ENCODE results near the gene BSCL2.

Gene BSCL2

GRCh38 chr11:62710001-62710345 is 2.7 kb upstream of the BSCL2 start:
- Histone ChIP-seq H3K36me3 (ENCODE audit: insufficient read depth, low read length) (peaks cover 67% of the 10 kb centered on the region), H4K20me1 (ENCODE audit: insufficient read depth, low read length, poor library complexity, severe bottlenecking) (peaks cover 31% of the 10 kb centered on the region), H3F3A (ENCODE audit: low read depth) (peaks cover 12% of the 10 kb centered on the region), H3K4me1 (ENCODE audit: insufficient read depth, low read length, poor library complexity, severe bottlenecking) (peaks cover 10% of the 10 kb centered on the region), H3K9ac (ENCODE audit: low read depth, low read length, poor library complexity, severe bottlenecking) (no peak overlapping the region), H3K9me2 (replicated peaks; ENCODE audit: low read depth, low read length) (no peaks in the 10 kb centered on the region), H2AFZ (ENCODE audit: low read length) (no peak overlapping the region), H3K4me2 (ENCODE audit: low read depth, low read length, poor library complexity, severe bottlenecking) (no peak overlapping the region), H3K27me3 (ENCODE audit: insufficient read depth, low read length, poor library complexity, severe bottlenecking) (no peaks in the 10 kb centered on the region), H3K79me2 (ENCODE audit: insufficient read depth, low read length) (peaks cover 17% of the 10 kb centered on the region; the same call in 1 of the 2 replicates), H3K9me3 (ENCODE audit: insufficient read depth, low read depth, low read length) (no peaks in the 10 kb centered on the region), H3K4me3 (ENCODE audit: low read length, poor library complexity, severe bottlenecking) (no peak overlapping the region)
- no peak for TF ChIP-seq EZH2phosphoT487 (IDR thresholded peaks at IDR 0.05; ENCODE audit: borderline replicate concordance)
- TF ChIP-seq CTCF (conservative IDR thresholded peaks at IDR 0.05; ENCODE audit: low read length): no peak

DNA sequence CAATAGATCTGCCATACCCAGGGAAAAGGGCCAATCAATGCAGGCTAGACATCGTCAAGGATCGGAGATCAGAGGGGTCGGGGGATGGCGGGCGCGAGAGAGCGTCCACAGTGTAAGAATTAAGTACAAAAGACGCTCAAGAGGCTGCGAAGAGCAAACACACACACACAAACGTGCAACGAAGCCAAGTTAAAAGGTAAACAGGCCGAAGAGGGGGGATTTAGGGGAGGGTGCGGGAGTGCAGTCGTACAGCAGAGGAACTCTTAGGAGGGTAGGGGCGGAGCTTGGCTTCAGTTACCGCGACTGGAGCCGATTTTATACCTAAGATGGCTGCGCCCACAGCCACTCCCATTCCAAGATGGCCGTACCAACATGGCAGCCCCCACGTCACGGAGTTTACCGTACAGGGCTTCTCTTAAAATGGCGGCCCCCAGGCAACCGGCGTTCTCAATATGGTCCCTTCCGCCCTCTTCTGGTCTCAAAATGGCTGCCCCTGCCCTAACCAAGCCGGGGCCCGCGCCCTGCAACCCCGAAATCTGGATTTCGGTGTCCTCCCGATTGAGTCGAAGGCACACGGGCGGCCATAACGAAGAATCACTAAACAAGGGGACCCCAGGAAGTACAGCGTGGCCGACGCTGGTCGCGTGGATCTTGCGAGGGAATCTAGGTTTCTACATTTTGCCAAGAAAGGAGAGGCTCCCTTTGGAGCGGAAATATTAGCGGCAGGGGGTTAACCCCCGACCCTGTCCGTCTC is 2.2 kb upstream of the BSCL2 start:
- no peak for TF ChIP-seq EZH2phosphoT487 (IDR thresholded peaks at IDR 0.05; ENCODE audit: borderline replicate concordance)
- TF ChIP-seq CTCF (conservative IDR thresholded peaks at IDR 0.05; ENCODE audit: low read length): no peak
- Histone ChIP-seq H3F3A (ENCODE audit: low read depth) (peaks cover 12% of the 10 kb centered on the region), H3K27me3 (ENCODE audit: insufficient read depth, low read length, poor library complexity, severe bottlenecking) (no peaks in the 10 kb centered on the region), H3K9ac (ENCODE audit: low read depth, low read length, poor library complexity, severe bottlenecking) (no peak overlapping the region), H4K20me1 (ENCODE audit: insufficient read depth, low read length, poor library complexity, severe bottlenecking) (peaks cover 28% of the 10 kb centered on the region), H2AFZ (ENCODE audit: low read length) (no peak overlapping the region), H3K79me2 (ENCODE audit: insufficient read depth, low read length) (peaks cover 12% of the 10 kb centered on the region; the same call in 1 of the 2 replicates), H3K4me3 (ENCODE audit: low read length, poor library complexity, severe bottlenecking) (no peak overlapping the region), H3K4me1 (ENCODE audit: insufficient read depth, low read length, poor library complexity, severe bottlenecking) (peaks cover 13% of the 10 kb centered on the region), H3K4me2 (ENCODE audit: low read depth, low read length, poor library complexity, severe bottlenecking) (no peak overlapping the region), H3K36me3 (ENCODE audit: insufficient read depth, low read length) (peaks cover 66% of the 10 kb centered on the region), H3K9me2 (replicated peaks; ENCODE audit: low read depth, low read length) (no peaks in the 10 kb centered on the region), H3K9me3 (ENCODE audit: insufficient read depth, low read depth, low read length) (no peaks in the 10 kb centered on the region)

GRCh38 chr11:62708793-62709192 is 1.6 kb upstream of the BSCL2 start:
- Histone ChIP-seq H3K36me3 (ENCODE audit: insufficient read depth, low read length) (peaks cover 60% of the 10 kb centered on the region), H3K9me3 (ENCODE audit: insufficient read depth, low read depth, low read length) (no peaks in the 10 kb centered on the region), H3K9ac (ENCODE audit: low read depth, low read length, poor library complexity, severe bottlenecking) (no peak overlapping the region), H3K9me2 (replicated peaks; ENCODE audit: low read depth, low read length) (no peaks in the 10 kb centered on the region), H3K27me3 (ENCODE audit: insufficient read depth, low read length, poor library complexity, severe bottlenecking) (no peaks in the 10 kb centered on the region), H2AFZ (ENCODE audit: low read length) (no peak overlapping the region), H3K4me3 (ENCODE audit: low read length, poor library complexity, severe bottlenecking) (no peak overlapping the region), H3K4me2 (ENCODE audit: low read depth, low read length, poor library complexity, severe bottlenecking) (no peak overlapping the region), H3K79me2 (ENCODE audit: insufficient read depth, low read length) (peaks cover 8% of the 10 kb centered on the region; the same call in 1 of the 2 replicates), H3F3A (ENCODE audit: low read depth) (peaks cover 12% of the 10 kb centered on the region), H4K20me1 (ENCODE audit: insufficient read depth, low read length, poor library complexity, severe bottlenecking) (peaks cover 21% of the 10 kb centered on the region), H3K4me1 (ENCODE audit: insufficient read depth, low read length, poor library complexity, severe bottlenecking) (peaks cover 13% of the 10 kb centered on the region)
- no peak for TF ChIP-seq EZH2phosphoT487 (IDR thresholded peaks at IDR 0.05; ENCODE audit: borderline replicate concordance)
- TF ChIP-seq CTCF (conservative IDR thresholded peaks at IDR 0.05; ENCODE audit: low read length): no peak
